Suprapubic skin (tissue), 3 donors: Measurements from ENCODE around the gene SLC12A3.

Experiments
- POLR2A ChIP-seq, 2 donors: fragments of 450-650 bp; IDR thresholded peaks; one replicate each; pipeline ENCODE4 v1.6.1; 2017; ENCODE audit warnings: antibody characterized with exemption in 2 of 2, mild to moderate bottlenecking in 2 of 2, moderate library complexity in 2 of 2
- TF ChIP-seq, protein P1 (sequence below), 2 donors: fragments of 200-600 bp in 1 of 2; fragments of 450-650 bp in 1 of 2; sonication (generic) in 1 of 2; IDR thresholded peaks; one replicate each; pipeline ENCODE4 v1.5.1; 2016 to 2019; ENCODE audit warnings: antibody characterized with exemption in 2 of 2, mild to moderate bottlenecking in 1 of 2, moderate library complexity in 1 of 2

- TF ChIP-seq, protein P1, sequence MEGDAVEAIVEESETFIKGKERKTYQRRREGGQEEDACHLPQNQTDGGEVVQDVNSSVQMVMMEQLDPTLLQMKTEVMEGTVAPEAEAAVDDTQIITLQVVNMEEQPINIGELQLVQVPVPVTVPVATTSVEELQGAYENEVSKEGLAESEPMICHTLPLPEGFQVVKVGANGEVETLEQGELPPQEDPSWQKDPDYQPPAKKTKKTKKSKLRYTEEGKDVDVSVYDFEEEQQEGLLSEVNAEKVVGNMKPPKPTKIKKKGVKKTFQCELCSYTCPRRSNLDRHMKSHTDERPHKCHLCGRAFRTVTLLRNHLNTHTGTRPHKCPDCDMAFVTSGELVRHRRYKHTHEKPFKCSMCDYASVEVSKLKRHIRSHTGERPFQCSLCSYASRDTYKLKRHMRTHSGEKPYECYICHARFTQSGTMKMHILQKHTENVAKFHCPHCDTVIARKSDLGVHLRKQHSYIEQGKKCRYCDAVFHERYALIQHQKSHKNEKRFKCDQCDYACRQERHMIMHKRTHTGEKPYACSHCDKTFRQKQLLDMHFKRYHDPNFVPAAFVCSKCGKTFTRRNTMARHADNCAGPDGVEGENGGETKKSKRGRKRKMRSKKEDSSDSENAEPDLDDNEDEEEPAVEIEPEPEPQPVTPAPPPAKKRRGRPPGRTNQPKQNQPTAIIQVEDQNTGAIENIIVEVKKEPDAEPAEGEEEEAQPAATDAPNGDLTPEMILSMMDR (IDR thresholded peaks at IDR 0.05) = no peak
- TF ChIP-seq POLR2A (IDR thresholded peaks at IDR 0.05) = no peak
Observed at GRCh38 chr16:56864960-56865359, at the start of gene SLC12A3.
